T1000 (cell line): Measurements from ENCODE around the gene TBC1D26.
"Not testable (repeated sequence)": the region's sequence is repeated elsewhere in the genome, so short reads cannot be mapped to it uniquely, and the experiment has no call there.

Source experiments
- DNase-seq: peaks from one replicate; lab custom pipeline; 2025; ENCODE audit warnings: mixed read lengths; lab: John Stamatoyannopoulos, UW

Gene TBC1D26

DNA sequence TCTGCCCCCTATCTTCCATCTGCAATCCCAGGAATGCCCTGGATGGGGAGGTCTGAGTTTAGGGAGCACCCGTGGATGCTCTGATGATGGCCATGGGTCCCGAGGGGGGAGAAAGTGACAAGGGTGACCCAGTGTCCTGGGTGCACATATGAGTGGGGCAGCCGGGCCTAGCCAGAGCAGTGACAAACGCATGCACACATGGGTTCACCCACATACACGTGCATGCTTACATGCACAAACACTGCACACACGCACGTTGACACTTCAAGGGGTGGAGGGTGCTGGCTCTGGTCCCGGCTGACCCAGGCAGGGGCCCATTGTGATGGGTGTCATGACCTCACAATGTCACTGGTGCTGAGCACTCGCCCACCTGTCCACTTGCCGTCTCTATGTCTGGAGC, at the start of gene TBC1D26:
Gene TBC1D26 (plus strand): TSS at position 384 of the 400 bp plus-strand sequence. CDS start 3,066 bp downstream, outside the sequence.
- DNase-seq: not testable (repeated sequence)

DNA sequence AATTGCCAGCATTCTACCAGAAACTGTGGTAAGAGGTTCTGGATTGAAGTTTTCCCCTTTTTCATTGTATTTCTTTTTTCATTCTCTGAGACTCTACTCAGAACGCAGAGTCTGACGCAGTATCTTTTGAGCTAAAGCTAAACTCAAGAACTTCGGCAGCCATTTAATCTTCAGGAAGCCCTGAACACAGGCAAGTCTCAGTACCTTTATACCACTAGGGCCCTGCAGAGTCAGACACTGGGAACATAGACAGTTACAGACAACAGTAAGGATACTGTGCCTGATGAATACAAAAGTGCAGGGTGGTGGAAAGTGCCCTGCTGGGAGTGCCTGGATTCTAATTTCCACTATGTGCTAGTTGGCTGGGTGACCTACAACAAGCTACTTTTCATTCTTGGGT, 48.9 kb upstream of the TBC1D26 start:
- not testable (repeated sequence) for DNase-seq

DNA sequence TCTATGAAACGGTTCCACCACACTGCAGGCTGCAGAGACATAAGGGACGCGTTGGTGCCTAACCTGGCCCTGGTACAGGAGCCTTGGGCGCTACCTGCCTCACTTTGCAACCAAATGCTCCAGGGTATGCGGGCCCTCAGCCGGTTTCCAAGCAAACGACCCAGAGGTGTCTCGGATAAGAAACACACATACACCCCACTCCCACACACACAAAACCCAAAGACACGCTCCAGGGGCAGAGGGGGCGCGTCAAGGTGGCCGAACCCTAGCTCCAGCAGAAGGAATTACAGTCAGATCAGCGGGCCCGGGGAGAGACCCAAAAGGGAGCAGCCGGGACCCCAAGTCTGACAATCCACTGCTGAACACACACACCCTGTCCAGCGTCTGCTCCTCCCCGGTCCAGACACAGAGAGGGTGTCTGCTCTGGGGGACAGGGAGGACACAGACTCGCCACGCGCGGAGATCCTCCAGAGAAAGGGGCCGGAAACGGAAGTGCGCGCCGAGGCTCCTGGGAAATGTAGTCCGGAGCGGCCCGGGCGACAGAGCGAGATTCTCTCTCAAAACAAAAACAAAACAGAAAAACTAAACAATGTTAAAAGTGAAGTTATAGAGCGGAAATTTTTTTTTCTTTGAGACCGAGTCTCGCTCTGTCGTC, 48.1 kb upstream of the TBC1D26 start, which contains the start of gene TRIM16:
Gene TRIM16 (minus strand): TSS at position 488 of the 655 bp plus-strand sequence. CDS start 32,702 bp downstream, outside the sequence.
- DNase-seq: peak; percentile 60

DNA sequence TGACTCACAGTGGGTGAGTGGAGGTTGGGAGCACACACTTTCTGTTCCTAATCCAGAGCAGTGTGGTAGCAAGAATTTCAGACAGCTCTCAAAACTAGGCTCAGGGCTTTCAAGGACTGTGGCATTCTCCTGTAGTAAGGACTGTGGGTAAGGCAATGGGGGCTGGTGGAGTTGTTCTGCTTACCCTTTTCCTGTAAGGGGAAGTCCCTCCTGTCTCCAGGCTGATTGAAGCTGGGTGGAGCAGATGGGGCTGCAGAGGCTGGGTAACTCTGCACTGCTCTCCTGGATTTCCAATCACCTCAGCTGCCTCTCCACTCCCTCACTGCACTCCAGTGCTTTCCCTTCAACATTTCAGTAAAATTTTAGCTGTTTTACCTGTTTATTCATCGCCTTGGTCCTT, 44.6 kb upstream of the TBC1D26 start:
- DNase-seq: not testable (repeated sequence)

DNA sequence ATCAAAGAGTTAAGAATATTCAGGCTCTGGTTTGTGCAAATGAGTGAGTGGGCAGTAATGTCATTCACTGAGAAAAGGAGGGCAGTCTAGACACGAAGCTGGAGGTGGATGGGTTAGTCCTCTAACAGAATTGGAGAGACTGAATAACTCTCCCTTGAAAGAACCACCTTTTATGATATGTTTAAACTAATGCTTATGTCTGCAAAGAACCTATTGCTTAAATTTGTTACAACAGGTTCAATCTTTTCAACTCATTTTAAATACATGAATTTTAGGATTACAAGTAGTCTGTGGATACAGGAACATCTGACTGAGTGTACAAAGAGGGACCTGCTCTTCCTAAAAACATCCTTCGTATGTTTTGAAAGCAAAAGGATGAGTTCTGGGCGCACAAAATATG, 33.1 kb upstream of the TBC1D26 start:
- DNase-seq: not testable (repeated sequence)

DNA sequence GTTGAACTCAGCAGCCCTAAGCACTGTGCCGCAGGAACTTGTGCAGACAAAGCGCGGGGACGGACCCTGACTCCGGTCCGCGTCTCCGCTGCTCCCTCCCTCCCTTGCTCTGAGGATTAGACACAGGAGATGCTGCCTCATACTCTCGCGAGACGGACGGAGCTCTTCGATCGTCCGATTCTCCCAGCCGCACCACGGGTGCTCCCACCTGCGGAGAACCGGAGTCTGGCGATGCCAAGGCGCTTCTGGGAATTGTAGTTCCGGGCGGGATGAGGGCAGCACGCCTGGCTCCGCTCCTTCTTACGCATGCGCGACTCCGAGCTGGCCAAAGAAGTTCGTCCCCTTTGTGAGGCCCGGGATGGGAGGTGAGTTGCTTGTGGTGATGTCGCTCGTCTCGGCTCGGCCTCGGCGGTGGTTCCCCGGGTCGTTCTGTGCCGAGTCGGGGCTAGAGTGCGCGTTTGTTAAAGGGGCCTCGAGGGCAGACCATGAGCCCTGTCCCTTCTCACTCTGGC, 32.6 kb upstream of the TBC1D26 start, which contains the start of gene ZNF286A:
Gene ZNF286A (plus strand): TSS at position 340 of the 512 bp plus-strand sequence. CDS start 578 bp downstream, outside the sequence.
- peak; percentile 99 for DNase-seq

DNA sequence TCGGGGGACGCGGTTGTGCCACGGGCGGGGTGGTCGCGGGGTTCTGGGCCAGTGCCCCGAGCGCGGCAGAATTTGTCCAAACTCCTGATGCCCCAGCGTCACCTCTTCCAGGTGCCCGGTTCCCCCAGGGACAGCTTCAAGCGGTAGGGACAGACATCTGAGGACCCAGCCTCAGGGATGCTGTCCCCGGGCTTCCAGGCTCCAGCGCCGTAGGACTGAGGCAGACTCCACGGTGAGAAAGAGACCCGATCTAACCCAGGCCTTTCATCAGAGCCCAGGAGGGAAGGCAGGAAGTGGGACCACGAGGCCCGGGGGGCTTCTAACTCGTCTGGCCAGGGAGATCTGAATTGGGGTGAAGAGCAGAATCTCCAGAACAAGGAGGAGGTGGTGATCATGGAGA, 32.1 kb upstream of the TBC1D26 start:
- DNase-seq: not testable (repeated sequence)

DNA sequence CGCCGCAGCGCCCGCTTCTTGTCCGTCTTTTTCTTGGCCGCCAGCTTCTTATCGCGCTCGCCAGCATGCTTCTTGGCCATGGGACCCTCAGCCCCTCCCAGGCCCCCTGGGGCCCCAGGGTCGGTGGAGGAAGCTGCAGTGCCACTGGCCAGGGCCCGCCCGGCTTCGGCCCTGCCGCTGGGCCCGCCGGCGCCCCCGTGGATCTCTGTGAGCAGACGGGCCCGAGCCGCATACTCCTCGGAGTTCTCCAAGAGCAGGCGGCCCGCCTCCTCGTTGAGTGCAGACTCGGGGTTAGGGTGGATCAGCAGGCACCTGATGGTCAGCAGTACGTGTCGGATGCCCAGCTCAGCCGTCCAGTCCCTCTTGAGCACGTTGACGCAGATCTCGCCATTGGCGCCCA, 27.8 kb upstream of the TBC1D26 start:
- not testable (repeated sequence) for DNase-seq

DNA sequence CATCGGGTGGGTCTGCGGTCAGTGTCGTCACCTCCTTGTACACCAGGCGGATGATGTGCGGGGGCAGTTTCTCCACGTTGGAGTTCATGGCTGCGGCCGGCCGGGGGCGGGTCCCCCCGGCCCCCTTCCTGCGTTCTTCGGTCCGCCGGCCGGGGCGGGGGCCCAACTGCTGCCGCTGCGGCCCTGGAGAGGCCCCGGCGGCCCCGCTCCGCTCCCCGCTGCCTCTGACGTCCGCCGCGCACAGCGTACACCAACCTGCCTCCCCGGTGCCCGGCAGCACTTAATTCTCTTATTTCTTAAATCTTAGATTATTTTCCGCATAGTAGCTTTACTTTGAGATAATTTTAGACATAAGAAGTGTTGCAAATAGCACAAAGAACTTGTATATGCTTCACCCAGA, 27.3 kb upstream of the TBC1D26 start:
- not testable (repeated sequence) for DNase-seq

DNA sequence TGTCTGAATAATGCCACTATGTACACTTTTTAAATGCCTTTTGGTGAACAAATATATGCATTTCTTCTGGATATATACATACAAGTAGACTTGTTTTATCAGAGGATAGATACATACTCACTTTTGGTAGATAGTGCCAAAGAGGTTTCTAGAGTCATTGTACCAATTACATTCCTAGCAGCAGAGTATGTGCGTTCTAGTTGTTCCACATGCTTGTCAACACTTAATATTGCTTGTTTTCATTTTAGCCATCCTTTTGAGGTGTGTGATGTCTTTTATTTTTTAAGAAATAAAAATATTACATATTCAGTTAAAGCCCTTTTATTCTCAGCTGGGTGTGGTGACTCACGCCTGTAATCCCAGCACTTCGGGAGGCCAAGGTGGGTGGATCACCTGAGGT, 23.2 kb upstream of the TBC1D26 start:
- DNase-seq: not testable (repeated sequence)

DNA sequence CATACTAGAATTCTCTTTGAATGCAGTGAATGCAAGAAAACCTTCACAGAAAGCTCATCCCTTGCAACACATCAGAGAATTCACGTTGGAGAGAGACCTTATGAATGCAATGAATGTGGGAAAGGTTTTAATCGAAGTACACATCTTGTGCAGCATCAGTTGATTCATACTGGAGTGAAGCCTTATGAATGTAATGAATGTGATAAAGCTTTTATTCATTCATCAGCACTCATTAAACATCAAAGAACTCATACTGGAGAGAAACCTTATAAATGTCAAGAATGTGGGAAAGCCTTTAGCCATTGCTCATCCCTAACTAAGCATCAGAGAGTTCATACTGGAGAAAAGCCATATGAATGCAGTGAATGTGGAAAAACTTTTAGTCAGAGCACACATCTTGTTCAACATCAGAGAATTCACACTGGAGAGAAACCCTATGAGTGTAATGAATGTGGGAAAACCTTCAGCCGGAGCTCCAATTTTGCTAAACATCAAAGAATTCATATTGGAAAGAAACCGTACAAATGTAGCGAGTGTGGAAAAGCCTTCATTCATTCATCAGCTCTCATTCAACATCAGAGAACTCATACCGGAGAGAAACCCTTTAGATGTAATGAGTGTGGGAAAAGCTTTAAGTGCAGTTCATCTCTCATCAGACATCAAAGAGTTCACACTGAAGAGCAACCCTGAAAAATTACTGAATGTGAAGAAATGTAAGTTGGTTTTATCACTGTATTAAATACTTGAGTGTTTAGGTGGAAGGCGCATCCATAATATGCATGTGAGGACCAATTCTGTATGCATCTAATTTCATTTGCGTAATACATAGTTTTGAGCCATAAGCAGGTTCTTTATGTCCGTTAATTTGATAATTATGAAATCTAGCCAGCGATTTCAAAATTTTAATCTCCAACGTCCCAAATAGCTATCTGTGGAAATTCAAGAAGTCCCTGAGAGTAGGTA, 15.2 kb upstream of the TBC1D26 start:
- not testable (repeated sequence) for DNase-seq

DNA sequence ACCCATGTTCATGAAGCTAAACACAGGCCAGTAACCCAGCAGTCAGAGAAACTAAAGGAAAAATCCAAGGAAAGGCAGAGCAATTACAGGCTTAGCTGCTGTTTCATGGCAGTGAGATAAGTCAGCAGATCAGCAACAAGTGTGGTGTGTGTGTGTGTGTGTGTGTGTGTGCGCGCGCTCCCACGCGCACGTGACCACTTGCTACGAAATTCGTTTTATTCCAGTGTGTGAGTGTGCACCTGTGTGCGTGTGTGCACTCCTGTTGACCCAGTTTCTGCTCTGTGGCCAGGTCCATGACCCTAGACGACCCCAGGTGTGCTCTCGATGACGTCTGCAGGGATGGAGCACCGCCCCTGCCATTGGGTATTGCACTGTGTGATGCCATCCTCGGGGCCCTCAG, 1.5 kb upstream of the TBC1D26 start:
- not testable (repeated sequence) for DNase-seq

DNA sequence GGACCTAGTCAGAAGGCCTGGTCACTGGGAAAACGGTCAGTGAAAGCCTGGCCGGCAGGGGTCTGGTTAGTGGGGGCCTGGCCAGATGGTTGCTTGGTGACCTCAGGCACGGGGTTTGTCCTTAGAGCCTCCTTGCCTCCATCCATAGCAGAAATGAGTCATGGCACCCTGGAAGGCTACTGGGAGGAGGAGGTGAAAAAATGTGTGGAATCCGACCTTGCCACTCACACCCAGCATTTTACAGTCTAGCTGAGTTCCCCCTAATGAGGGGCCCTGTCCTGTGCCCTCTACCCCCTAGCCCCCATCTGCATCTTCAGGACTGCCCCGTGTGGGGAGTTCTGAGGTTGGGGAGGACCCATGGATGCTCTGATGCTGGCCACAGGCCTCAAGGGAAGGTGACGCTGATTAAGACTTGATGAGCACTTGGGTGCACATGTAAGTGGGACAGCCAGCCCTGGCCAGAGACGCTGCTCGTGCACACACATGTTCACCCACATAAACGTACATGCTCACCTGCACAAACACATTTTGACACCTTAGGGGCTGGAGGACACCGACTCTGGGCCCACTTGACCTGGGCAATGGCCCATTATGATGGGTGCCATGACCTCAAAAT, 1.2 kb downstream of the TBC1D26 start:
- not testable (repeated sequence) for DNase-seq

DNA sequence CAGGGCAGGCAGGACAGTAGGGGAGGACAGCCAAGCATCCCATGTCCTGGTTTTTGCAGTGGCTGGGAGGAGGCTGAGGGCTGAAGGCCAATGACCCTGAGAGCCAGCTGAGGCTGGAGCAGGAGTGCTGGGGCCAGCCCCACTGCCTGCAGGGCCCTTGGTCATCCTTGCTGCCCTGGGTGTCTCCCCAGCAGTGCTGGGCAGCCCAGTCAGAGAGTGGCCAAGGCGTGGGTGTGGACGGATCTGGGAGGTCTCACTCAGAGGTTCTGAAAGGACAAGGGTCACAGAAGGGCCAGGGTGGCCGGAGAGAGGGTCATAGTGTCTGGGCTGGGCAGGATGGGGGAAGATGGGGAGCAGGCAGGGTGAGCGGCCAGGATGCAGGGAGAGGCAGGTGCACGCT, 4.5 kb downstream of the TBC1D26 start:
- DNase-seq: not testable (repeated sequence)

DNA sequence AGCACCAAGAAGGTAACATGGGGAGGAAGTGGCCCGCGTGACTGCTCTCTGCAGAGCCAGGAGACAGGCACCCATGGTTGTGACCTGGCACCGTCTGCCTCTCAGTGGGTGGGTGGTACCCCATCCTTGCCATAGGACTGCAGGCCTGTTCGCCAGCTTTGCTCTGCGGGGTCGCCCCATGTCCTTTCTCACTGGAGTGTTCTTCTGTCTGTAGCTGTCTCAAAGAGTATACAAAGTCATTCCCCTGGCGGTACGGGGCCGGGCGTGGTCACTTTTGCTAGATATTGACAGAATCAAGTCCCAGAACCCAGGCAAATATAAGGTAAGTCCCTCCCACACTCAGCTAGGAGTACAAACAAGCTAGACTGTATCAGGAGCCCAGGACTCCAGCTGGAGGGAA, 6.0 kb downstream of the TBC1D26 start:
- no peak for DNase-seq

DNA sequence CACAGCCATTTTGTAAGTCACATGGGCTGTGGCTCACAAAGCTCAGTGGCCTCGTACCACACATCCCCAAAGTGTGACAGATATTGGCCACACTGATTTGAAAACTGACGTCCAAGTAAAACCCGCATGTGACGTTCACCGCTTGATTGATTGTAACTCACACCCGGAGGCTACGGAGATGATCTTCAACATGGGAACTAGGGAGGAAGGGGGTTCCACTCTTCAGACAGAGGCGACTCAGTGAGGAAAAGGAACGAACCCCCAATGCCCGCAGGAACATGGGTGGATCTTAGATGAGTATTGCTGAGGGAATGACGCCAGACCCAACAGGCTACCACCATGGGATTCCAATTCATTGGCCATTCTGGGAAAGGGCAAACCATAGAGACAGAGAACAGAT, 7.2 kb downstream of the TBC1D26 start:
- not testable (repeated sequence) for DNase-seq

DNA sequence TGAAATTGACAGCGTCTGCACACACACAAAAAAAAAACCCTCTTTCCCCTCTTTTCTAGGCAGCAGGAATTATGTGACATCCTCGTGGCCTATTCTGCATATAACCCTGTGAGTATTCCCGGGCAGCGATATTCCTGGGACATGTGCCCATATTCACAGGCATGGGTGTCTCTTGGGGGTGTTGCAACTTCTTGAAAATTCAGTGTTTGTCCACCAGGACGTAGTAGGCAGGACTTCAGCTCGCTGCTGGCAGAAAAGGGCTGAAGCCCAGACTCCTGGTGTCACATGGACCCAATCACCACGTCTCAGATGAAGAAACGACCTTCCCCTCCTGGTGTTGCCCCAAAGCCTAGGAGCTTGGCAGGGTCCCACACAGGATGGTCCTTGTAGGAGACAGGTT, 8.0 kb downstream of the TBC1D26 start:
- DNase-seq: not testable (repeated sequence)

DNA sequence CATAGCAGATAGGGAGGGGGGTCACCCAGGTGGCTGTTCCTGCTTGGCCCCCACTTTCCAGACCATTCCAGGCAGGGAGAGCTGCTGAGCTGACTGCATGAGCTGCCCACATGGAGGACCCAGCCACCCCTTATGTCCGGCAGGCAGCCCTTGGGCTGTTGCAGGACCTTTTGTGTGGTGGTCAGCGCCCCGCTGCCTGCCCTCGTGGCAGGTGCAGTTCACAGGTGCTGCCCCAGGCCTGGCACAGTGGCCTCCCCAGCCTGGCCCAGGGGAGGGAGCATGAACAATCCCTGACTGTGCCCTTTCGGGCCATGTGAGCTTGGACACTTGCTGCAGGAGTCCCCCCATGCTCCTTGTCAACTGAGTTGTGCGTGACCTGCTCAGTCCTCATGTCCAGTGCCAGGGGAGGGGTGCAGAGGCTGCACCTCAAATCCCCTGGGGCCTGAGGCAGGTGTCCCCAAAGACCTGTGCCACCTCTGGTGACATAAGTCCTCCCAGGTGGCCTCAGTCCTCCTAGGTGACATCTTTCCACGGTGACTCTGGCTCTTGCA, 8.6 kb downstream of the TBC1D26 start:
- no peak for DNase-seq

DNA sequence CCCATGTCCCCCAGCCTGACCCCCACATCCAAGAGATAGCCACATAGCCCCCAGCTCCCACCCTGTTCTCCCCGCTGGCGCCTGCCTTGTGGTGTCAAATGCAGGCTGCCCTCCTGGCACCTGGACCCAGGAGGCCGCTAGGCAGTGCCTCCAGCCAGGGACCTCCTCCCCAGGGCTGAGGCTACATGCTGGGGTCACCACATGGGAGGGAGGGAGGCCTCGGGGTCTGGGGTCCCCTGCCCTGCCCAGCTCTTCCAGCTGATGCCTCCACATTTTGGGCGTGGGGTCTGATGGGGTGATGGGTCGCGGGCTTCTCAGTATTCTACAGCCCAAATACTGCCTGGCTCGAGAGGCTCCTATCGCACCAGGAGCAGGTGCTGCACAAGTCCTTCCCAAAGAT, 9.5 kb downstream of the TBC1D26 start:
- no peak for DNase-seq

DNA sequence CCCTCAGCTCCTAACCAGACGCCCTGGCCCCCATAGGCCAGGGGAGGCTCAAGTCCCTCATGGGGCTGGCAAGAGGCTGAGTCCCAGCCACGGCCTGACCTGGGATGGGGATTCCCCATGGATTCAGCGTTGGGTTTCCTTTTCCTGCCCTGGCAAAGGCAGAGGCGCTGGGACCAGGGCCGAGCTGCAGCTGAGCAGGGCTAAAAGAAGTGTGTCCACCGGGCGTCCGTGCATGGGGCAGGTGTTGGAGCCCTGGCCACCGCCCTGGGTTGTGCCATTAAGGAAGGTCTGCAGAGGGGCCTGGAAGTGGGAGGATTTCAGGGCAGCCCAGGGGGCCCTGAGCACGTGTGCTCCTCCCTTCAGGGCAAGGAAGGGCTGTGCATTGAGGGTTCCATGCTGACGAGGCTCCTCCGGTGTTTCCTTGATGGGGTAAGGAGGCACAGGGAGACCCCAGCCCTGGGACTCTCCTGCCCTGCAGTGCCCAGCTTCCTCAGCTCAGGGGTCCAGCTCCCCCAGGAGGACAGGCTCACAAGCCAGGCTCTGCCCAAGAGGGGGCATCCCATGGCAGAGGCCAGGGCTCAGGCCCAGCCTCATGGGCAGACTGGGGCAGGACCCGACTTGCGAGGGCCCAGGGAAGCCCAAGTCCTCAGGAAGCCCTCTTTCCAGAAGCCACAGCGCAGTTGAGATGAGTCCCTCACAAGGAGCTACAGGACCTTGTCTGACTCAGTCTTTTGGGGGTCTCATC, 10.1 kb downstream of the TBC1D26 start:
- DNase-seq: no peak

DNA sequence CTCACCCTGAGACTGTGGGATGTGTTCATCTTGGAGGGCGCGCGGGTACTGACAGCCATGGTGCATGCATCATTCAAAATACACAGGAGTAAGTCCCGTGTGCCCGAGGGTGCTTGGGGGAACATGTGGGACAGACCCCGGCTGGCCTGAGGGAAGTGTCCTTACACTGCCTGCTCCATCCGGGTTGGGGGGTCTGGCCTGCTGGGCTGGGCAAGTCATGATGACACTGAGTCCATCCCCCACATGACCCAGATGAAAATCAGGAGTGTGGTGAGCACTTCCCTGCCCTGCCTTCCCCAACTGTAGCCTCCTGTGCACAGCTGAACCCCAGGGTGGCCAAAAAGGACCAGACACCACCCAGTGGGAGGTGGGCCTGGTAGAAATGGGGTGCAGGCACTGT, 10.8 kb downstream of the TBC1D26 start:
- no peak for DNase-seq
